Stimulated activated CD8-positive, alpha-beta memory T cell treated with anti-CD3 and anti-CD28 coated beads, Interleukin-12 subunit alpha, Interleukin-12 subunit beta, amount 100 ng/mL, for 24 hours (primary cell): ENCODE data around the gene RASSF4.

ENCODE experiments used
- DNase-seq: peaks from one replicate; pipeline ENCODE4 v3.0.0-alpha.2; 2020; ENCODE audit errors: extremely low read depth

Gene RASSF4

DNA sequence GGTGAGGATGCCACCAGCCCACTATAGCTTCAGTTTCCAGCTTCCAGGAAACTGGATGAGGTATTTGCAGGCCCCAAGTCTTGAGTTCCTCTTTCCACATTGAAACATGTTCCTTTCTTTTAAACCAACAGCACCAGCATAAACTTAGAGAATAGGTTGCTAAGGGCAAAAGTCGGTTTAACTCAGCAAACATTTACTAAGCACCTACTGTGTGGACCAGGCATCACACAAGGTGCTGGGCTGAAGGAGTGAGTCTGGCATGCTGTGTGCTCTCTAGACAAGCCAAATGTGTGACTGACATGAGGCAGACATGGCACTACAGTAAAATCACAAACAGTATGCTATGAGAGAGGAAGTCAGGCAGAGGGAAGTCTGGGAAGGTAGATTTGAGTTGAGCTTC lies 11.0 kb upstream of the RASSF4 start:
- DNase-seq = no peak

DNA sequence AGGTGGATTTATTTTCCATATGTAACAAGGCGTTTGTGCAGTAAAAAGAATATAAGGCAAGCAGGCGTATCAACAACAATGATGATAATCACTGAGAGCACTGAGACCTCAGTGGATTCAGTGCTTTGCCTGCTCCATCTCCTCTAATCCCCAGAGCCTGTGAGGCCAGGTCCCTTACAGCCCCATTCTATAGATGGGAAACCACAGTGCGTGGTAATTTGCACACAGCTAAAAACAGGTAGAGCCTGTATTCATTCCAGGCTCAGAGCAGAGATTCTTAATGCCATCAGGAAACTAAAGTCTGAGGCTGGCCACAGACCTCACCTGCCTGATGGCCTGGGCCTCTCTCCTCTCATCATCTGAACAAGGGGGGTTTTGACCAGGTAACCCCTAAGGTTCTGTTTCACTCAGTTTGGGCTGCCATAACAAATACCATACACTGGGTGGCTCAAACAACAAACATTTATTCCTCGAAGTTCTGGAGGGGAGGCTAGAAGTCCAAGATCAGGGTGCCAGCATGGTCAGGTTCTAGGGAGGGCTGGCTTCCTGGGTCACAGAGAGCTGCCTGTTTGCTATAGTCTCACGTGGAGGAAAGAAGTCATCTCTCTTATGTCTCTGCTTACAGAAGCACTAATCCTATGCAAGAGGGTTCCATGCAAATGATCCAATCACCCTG lies 10.3 kb upstream of the RASSF4 start:
- DNase-seq = no peak

DNA sequence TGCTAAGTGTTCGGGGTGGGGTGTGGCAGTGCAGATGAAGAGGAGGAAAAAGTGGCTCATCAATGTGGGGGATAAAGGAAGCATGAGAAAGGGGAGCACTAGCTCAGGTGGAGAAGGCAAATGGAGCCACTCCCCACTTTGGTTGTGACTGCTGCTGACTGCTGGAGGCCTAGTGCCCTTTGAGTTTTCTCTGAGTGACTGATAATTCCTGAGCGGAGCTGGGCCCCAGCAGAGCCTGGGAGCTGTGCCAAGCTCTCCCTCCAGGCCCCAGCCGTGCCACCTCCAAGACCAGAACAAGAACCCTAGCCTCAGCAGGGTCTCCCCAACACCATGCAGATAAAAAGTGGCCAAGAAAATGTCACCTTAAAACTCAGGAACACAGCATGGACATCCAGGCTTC lies 9.7 kb upstream of the RASSF4 start:
- DNase-seq = no peak

DNA sequence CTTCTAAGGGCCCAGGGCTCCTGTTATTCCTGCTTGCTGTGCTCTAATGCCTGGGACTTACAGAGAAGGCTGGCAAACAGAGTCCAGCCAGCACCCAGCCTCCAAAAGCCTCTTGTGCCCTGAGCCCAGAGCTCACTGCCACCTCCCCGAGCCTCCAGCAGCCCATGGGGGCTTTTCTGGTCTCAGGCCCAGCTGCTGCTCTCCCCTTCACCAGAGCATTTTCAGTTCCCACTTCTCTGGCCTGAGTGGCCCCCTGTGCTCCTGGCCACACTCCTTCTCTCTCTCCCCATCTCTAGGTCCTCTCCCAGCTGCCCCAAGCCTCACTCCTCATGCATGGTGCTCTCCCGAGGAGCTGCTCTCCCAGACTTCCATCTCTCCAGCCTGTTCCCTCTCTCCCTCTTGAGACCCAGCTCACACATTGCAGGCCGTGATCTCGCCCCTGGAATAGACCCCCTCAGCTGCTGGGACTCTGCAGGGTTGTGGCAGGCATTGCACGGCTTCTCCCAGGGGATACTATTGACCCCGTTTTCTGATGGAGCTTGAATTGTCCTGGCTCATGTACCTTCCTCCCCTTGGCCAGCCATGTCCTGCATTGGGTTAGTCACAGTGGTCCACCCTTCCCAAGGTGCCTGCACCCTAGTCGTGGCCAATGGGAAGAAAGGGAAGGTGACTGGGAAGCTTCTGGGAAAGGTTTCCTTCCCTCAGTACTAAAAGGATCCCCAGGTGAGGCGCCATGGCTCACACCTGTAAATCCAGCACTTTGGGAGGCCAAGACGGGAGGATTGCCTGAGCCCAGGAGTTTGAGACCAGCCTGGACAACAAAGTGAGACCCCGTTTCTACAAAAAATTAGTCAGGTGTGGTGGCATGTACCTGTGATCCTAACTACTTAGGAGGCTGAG lies 9.0 kb upstream of the RASSF4 start:
- DNase-seq = no peak

DNA sequence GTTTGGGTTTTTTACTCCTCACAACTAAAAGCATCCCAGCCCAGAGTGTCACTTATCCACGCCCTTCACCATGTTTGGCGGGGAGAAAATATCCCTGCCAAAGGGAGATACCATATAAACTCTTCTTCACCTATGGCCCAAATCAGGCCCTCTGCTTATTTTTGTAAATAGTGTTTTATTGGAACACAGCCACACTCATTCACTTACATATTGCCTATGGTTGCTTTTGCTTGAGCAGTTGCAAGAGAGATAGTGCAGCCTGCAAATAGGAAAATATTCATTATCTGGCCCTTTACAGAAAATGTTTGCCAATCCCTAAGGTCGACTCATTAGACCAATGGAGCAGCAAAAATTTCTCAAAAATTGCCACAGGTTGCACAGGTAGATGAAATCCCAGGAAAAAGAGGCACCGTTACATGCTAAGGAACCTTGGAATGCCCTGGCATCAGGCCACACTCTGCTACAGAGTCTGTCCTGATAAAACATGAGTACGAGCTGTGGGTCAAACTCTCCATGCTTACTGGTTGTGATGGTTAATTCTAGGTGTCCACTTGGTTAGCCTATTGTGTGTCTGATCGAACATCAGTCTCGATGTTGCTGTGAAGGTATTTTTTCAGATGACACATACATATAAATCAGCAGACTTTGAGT lies 7.9 kb upstream of the RASSF4 start:
- no peak for DNase-seq

DNA sequence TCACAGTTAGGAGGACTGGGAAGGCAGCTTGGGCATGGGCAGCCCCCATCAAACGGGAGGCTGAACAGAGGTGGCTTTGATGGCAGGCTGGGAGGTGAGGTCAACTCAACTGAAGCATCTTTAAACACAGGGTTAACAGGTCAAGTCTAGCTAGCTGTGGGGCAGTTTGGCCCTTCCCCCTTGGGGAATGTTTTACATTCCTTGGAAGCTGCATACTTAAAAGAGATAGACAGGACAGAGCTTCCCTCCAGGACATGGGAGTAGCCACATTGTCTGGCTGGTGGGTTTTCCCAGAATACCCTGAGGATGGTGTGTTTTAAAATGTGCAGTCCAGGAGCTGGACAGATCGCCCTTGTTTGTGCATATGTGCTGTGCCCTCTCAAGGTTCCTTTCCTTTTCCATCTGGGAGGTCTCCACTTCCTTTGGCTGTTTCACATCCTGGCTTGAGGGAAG lies 6.8 kb upstream of the RASSF4 start:
- no peak for DNase-seq

DNA sequence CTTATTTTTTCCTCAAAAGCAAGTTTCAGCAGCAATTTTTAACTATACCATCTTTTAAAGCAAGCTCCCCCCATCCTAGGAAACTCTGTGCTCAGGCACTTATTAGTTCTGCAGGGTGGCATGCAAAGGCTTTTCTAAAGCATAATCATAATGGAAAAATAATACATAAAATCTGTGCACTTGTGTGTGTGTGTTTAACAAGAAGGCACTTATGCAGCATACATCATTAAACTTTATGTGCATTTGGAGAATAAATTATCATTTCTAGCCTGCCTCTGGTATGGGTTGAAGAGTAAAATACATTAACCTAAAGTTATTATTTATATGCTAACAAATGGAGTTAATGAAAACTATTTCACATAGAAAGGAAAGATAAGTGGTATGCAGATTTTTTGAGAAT lies 5.6 kb upstream of the RASSF4 start:
- DNase-seq = no peak

DNA sequence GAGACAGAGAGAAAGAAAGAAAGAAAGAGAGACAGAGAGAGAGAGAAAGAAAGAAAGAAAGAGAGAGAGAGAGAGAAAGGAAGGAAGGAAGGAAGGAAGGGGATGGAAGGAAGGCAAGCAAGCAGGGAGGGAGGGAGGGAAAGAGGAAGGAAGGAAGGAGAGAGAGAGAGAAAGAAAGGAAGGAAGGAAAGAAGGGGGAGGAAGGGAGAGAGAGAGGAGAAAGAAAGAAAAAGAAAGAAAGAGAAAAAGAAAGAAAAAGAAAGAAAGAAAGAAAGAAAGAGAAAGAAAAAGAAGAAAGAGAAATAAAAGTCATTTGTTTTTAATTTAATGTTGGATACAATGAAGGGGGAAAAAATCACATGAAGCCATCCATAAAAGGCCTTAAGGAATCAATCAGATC lies 4.6 kb upstream of the RASSF4 start:
- DNase-seq = no peak

DNA sequence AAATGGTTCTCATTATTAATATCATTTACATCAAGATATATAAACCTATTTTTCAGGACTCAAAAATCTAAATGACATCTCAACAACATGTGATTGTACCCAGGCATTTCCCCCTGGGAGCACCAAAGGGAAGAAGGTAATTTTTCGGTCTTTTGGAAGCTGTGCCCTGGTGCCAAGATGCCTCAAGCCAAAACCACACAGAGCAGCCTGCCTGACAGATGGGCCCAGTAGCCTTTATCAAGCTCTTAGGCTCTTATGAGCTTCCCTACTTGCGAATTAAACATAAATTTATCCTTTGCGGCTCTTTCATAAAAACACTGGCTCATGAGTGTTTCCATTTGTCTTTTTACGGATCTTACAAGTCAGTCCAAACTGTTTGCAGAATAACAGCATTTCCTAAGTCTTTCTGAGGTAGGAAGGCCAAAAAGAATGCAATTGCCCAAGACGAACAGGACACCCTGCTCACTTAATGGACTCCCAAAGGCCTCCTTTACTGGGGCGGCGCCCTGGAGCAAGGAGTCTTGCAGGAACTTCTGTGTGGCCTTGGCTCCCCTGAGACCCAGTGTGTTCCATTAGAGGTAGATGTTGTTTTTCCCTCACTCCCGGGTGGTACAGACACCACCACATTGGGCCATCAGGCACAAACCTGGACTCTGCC lies 4.1 kb upstream of the RASSF4 start:
- DNase-seq = no peak

DNA sequence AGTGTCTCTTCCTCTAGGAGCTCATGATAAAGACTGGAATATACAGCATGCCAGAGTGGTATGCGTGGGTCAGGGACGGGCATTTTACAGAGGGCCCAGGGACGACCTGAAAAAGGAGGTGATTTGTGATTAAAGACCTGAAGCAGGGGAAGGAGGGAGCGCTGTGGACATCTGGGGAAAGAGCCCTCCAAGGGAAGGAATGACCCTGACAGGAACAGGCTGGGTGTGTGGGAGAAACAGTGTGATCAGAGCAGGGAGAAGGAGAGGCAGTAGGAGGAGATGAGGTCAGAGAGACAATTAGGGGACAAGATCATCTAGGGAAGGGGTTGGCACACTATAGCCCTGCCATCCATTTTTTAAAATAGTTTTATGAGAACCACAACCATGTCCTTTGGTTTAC lies 3.4 kb upstream of the RASSF4 start:
- no peak for DNase-seq

DNA sequence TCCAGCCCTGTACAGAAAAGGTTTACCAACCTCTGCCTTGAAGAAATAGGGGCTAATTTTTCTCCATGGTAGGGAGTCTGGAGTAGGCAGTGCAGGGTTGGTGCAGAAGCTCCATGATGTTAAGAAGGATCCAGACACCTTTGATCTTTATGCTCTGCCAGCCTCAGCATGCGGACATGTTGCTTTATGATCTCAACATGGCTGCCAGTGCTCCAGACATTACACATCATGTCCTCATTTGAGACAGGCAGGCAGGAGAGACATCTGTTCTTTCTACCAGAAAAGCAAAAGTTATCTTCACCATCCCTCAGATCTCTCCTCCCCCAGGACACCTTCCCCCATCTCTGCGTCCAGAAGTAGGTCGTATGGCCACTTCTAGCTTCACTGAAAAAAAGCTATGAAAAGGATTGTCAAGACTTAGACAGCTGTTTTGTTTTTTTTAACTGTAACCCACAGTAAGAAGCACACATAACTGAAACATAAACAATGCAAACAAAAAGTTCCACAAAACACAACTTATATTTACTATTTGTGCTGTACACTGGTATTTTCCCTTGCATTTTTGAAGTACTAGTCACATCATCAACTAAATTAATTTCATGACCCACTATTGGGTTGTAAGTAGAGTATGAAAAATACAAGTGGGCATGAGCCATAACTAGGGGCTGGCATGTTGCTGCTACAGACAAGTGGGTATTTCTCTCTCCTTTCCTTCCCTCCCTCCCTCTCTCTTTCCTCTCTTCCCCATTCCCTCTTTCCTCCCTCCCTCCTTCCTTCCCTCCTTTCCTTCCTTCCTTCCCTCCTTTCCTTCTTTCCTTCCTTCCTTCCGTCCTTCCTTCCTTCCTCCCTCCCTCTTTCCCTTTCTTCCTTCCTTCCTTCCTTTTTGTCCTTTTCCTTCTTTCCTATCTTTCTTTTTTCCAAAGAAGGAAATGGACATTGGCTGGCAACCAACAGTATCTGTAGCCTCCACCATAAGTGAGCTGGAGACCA lies 2.6 kb upstream of the RASSF4 start:
- DNase-seq = no peak

DNA sequence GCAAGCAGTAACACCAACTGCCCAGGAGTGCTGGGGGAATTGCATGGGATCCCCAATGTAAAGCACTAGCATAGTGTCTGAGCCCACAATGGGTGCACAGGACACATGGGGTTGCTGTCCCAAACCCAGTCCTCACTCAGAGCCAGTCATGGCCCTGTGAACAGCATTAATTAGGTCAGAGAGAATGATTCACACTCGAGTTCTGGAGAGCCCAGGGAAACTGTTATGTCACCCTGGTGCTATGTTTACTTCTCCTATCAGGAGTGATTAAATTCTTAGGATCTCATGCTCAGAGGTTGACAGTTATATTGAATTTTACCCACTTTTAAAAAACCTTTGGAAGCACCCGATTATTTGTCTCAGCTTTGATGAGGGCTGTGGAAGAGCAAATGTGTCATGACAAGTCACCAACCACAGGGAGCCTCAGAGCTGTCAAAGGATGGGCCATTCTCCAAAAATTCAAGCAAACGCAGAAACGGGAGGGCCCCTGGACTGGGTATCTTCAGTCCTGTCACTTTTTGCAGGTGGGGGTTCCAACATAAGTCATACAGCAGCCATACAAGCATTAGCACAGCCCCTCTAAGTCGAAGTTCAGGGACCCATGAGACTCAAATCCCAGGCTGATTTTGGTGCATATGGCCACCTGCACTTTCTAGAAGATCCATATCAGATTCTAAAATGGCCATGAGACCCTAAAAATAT lies 1.3 kb upstream of the RASSF4 start:
- no peak for DNase-seq

DNA sequence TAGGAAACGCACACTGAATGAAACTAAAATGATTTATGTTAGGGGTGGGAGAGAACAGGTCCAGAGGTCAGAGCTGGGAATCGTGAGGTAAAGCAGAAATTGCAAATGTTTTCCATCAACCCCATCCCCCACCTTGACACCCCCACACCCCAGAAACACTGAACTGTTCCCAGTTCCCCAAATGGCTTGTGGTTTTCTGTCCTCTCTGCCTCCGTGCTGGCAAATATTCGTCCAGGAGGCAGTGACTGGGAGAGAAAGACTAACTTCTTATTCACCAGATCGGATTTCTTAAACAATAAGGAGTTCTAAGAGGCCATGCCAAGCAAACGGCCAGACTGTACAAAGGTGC lies 730 bp upstream of the RASSF4 start:
- DNase-seq = no peak

DNA sequence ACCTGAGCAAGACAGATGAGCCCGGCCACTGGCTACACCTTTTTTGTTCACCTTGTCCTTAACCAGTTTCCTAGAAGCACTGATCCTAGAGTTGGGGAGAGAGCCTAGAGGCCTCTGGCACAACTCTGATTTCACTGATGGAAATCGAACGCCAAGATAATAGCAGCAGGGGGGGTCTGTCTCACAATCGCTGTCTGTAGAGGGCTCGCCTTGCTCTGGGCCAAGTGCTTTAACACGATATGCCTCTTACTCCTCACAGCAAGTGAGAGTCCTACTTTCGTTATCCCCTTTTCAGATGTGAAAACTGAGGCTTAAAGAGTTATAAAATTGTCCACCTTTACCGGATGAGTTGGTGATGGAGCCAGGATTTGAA lies 472 bp downstream of the RASSF4 start:
- no peak for DNase-seq

DNA sequence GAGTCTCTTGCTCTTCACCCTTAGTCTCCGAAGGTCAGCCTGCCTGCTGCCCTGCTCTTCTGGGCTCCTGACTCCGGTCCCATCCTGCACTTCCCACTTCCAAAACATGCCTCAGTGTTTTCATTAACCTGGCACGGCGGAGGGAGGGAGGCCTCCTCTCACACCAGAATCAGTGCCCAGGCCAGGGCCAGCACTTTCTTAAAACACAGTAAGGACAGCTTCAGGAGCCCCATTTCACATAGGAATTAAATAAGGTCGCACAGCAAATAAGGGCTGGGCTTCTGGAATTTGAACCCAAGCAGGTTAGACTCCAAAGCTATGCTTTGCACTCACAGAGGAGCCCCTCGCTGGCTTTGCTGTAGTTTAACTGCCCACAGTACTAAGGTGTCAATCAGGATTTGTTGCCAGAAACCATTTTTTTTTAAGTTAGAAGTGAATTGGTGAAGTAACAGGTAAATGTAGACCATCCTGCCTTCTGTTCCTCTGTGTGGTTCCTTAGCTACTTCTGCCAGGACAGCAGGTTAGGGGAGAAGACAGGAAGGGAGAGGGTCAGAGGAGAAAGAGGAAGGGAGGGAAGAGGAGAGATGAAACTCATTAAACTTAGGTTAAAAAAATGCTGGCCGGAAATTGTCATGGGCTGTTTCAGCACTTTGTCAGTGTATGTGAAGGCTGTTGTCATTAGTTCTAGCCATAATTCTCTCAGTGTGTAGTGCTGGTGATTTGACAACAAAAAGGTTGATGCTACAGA lies 1.1 kb downstream of the RASSF4 start:
- no peak for DNase-seq

DNA sequence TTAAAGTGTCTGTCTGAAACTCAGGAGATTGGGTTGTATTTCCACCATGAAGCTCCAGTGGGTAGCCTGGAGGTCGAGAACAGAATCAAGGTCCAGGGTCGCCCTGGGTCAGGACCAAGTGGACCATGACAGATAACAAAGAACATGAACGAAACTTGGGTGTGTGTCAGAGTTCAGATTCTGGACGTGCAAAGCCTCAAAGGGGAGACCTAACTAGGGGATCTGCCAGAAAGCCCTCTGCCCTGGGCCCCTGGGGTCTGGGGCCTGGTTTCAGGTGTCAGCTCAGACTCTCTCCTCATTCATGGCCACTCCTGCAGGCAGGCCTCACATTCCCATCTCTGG lies 1.6 kb downstream of the RASSF4 start:
- DNase-seq = no peak

DNA sequence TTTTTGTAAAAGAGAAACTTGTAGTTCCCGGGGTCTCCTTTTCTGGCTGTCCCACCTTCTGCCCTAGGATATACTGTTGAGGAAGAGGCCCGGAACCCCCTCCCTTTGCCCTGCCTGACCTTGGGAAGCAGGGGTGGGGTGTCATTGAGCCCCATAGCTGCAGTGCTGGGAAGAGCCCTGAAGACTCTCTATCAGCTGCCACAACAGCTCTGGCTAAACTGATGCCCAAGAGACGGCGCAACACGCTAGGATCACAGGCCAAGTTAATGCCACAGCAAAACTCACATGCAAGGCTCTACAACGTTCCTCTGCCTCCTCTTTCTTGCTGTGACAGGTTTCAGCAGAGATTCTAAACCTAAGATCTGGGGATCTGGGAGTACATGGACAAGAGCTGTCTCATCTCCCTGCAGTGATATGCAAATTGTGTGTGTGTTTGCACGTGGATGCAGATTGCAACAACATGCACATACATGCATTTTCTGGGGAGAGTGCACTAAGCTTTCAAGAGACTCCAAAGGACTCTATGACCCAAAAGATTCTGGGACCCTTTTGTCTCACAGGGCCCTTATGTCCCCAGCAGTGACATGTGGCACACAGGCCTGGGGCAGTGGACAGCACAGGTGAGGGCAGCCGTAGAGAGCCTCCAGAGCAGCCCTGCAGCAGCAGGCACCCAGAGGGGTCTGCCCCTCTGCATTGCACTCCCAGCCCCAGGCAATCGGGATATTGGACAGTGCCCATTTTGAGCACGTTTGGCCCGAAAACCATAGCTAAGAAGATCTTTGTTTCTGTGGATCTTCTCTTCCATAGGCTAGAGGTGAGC lies 2.5 kb downstream of the RASSF4 start:
- DNase-seq = no peak

DNA sequence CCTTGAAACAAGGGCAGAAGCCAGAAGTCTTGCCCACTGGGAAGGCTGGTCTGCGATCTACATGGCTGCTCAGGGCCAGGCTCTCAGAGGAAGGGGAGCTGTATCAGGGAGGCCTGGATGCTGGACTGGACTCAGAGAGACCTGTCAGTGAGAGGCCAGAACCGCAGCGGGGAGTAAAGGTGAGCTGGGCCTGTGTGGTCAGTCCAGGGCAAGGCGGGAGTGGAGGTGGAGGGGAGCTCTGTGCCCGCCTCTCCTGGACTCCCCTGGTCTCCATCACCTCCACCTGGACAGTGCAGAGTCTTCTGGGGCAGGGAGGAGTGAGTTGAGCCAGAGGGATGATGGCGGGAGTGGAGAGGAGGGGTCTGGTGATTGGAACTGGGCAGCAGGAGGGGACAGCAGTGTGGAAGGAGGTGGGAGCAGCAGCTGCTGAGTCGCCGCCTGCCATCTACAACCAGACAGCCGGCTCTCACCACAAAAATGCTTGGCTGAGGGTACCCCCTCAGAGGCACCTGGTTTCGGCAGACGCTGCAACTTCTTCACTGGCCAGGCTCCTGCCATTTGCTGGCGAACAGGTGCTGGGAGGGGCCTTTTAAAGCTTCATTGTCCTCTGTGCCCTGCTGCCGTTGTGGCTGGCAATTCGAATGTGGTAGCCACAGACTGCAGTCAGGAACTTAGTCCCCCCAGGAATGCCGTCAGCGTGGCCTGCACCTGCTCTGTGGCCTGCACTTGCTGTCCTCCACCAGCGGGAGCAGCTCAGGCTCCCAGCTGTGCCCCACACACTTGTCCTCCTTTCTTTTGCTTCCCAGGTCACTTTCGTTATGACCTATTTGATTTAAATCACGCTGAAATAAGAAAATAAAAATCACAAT lies 3.5 kb downstream of the RASSF4 start:
- no peak for DNase-seq
